Nephron (organoid): ENCODE data around the gene SRSF12.

Experiments
- H3K27ac Mint-ChIP-seq, 3 experiments: 2 replicates each; pipeline ENCODE4 v1.8.0; 2020; ENCODE audit warnings: mixed read lengths in 3 of 3, mild to moderate bottlenecking in 2 of 3, moderate library complexity in 1 of 3
- H3K27me3 Mint-ChIP-seq: 2 replicates; pipeline ENCODE4 v1.8.0; 2021; ENCODE audit warnings: low read depth, mild to moderate bottlenecking, moderate library complexity, mixed read lengths
- H3K36me3 Mint-ChIP-seq: 2 replicates; pipeline ENCODE4 v1.8.0; 2020; ENCODE audit warnings: low read depth, mixed read lengths
- H3K4me1 Mint-ChIP-seq: 2 replicates; pipeline ENCODE4 v1.8.0; 2020; ENCODE audit warnings: mixed read lengths
- H3K4me3 Mint-ChIP-seq, 3 experiments: 2 replicates each; pipeline ENCODE4 v1.8.0; 2020; ENCODE audit warnings: mild to moderate bottlenecking in 3 of 3, mixed read lengths in 3 of 3, moderate library complexity in 2 of 3
- H3K9me3 Mint-ChIP-seq: 2 replicates; pipeline ENCODE4 v1.8.0; 2020; ENCODE audit warnings: mixed read lengths
- CTCF ChIP-seq, 3 experiments: fragments of 200-600 bp; sonication (generic); IDR thresholded peaks; one replicate each; pipeline ENCODE4 v1.5.0; 2021; ENCODE audit warnings: antibody characterized with exemption in 3 of 3; ENCODE audit not compliant: unreplicated experiment in 3 of 3

The SRSF12 gene

GRCh38 chr6:89098461-89098860, 19.4 kb downstream of the SRSF12 start:
- no peak overlapping the region for H3K4me3 Mint-ChIP-seq
- no peak for TF ChIP-seq CTCF (IDR thresholded peaks at IDR 0.05; ENCODE audit: unreplicated experiment in 3 of 3)
- no peak overlapping the region for H3K27ac Mint-ChIP-seq
- peaks cover 44% of the 10 kb centered on the region for H3K36me3 Mint-ChIP-seq
- H3K27me3 Mint-ChIP-seq = no peaks in the 10 kb centered on the region
- no peaks in the 10 kb centered on the region for H3K4me1 Mint-ChIP-seq
- no peaks in the 10 kb centered on the region for H3K9me3 Mint-ChIP-seq

- no peaks in the 10 kb centered on the region for H3K27me3 Mint-ChIP-seq
- H3K36me3 Mint-ChIP-seq = peaks cover 37% of the 10 kb centered on the region
- no peak overlapping the region for H3K4me3 Mint-ChIP-seq
- H3K4me1 Mint-ChIP-seq = peaks cover 28% of the 10 kb centered on the region
- H3K27ac Mint-ChIP-seq = peak overlapping the region in 1 of 3 experiments; percentile 8
- H3K9me3 Mint-ChIP-seq = no peaks in the 10 kb centered on the region
- no peak for TF ChIP-seq CTCF (IDR thresholded peaks at IDR 0.05; ENCODE audit: unreplicated experiment in 3 of 3)
Observed at GRCh38 chr6:89087881-89088280, 30.0 kb downstream of the SRSF12 start.

- H3K36me3 Mint-ChIP-seq = peaks cover 46% of the 10 kb centered on the region
Observed at GRCh38 chr6:89085409-89086205, 32.3 kb downstream of the SRSF12 start.

GRCh38 chr6:89084954-89085353, 32.9 kb downstream of the SRSF12 start:
- no peaks in the 10 kb centered on the region for H3K9me3 Mint-ChIP-seq
- no peak for TF ChIP-seq CTCF (IDR thresholded peaks at IDR 0.05; ENCODE audit: unreplicated experiment in 3 of 3)
- H3K4me1 Mint-ChIP-seq = peaks cover 28% of the 10 kb centered on the region
- no peaks in the 10 kb centered on the region for H3K27me3 Mint-ChIP-seq
- H3K27ac Mint-ChIP-seq = peak overlapping the region in 2 of 3 experiments; percentile 26 to 27
- peak overlapping the region; percentile 58 to 78 (median 70) for H3K4me3 Mint-ChIP-seq
- peaks cover 46% of the 10 kb centered on the region for H3K36me3 Mint-ChIP-seq

More at GRCh38 chr6:89085409-89086205, 32.3 kb downstream of the SRSF12 start:
- no peaks in the 10 kb centered on the region for H3K9me3 Mint-ChIP-seq
- no peaks in the 10 kb centered on the region for H3K27me3 Mint-ChIP-seq
- H3K27ac Mint-ChIP-seq = no peak overlapping the region
- TF ChIP-seq CTCF (IDR thresholded peaks at IDR 0.05; ENCODE audit: unreplicated experiment in 3 of 3) = no peak
- peak overlapping the region in 2 of 3 experiments; percentile 10 to 19 for H3K4me3 Mint-ChIP-seq
- H3K4me1 Mint-ChIP-seq = peaks cover 28% of the 10 kb centered on the region

GRCh38 chr6:89084542-89084941, 33.3 kb downstream of the SRSF12 start:
- Mint-ChIP-seq H3K36me3 (peaks cover 46% of the 10 kb centered on the region), H3K9me3 (no peaks in the 10 kb centered on the region), H3K27me3 (no peaks in the 10 kb centered on the region), H3K27ac (peak overlapping the region in 2 of 3 experiments; percentile 26 to 27), H3K4me3 (peak overlapping the region; percentile 58 to 78 (median 70)), H3K4me1 (peaks cover 28% of the 10 kb centered on the region)
- no peak for TF ChIP-seq CTCF (IDR thresholded peaks at IDR 0.05; ENCODE audit: unreplicated experiment in 3 of 3)

GRCh38 chr6:89082486-89082891, 35.4 kb downstream of the SRSF12 start:
- no peak for TF ChIP-seq CTCF (IDR thresholded peaks at IDR 0.05; ENCODE audit: unreplicated experiment in 3 of 3)
- peak overlapping the region; percentile 92 to 98 (median 93) for H3K4me3 Mint-ChIP-seq
- H3K9me3 Mint-ChIP-seq = no peaks in the 10 kb centered on the region
- H3K27me3 Mint-ChIP-seq = peaks cover under 1% of the 10 kb centered on the region
- H3K36me3 Mint-ChIP-seq = peaks cover 44% of the 10 kb centered on the region
- H3K27ac Mint-ChIP-seq = peak overlapping the region; percentile 89 to 96 (median 92)
- H3K4me1 Mint-ChIP-seq = peaks cover 25% of the 10 kb centered on the region
